Uterus (tissue), 2 donors: ENCODE measurements around the gene GLT8D2.

Experiments
- CTCF ChIP-seq, 4 experiments: fragments of 200-600 bp in 2 of 4; fragments of 450-650 bp in 2 of 4; sonication (generic) in 2 of 4; IDR thresholded peaks; one replicate each; pipeline ENCODE4 v1.5.1; 2016 to 2019; ENCODE audit warnings: antibody characterized with exemption in 4 of 4, mild to moderate bottlenecking in 2 of 4, moderate library complexity in 1 of 4
- POLR2A ChIP-seq, 2 donors: fragments of 450-650 bp; IDR thresholded peaks; one replicate each; pipeline ENCODE4 v1.6.1; 2016; ENCODE audit warnings: antibody characterized with exemption in 2 of 2, mild to moderate bottlenecking in 1 of 2, moderate library complexity in 1 of 2

- TF ChIP-seq CTCF (IDR thresholded peaks at IDR 0.05) (no peak), POLR2A (IDR thresholded peaks at IDR 0.05) (no peak)
Observed at GRCh38 chr12:103965255-103965589, 84.8 kb downstream of the GLT8D2 start.
